ENCODE data around the gene ZNF701.
"Not testable (repeated sequence)": the region's sequence is repeated elsewhere in the genome, so short reads cannot be mapped to it uniquely, and the experiment has no call there.

The ZNF701 gene

DNA sequence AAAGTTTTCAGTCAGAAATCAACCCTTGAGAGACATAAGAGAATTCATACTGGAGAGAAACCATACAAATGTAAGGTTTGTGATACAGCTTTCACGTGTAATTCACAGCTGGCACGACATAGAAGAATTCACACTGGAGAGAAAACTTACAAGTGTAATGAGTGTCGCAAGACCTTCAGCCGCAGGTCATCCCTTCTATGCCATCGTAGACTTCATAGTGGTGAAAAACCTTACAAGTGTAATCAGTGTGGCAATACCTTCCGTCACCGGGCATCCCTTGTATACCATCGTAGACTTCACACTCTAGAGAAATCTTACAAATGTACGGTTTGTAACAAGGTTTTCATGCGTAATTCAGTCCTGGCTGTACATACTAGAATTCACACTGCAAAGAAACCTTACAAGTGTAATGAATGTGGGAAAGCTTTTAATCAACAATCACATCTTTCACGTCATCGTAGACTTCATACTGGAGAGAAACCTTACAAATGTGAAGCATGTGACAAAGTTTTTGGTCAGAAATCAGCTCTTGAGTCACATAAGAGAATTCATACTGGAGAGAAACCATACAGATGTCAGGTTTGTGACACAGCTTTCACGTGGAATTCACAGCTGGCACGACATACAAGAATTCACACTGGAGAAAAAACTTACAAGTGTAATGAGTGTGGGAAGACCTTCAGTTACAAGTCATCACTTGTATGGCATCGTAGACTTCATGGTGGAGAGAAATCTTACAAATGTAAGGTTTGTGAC is 15.7 kb upstream of the ZNF701 start:
- in situ Hi-C loops (cut with MboI; ENCODE audit: low pct_unique_long_range_greater_than_20kb, low sequenced_read_pairs, unreplicated experiment): no loop called here
- TF ChIP-seq, protein P1, sequence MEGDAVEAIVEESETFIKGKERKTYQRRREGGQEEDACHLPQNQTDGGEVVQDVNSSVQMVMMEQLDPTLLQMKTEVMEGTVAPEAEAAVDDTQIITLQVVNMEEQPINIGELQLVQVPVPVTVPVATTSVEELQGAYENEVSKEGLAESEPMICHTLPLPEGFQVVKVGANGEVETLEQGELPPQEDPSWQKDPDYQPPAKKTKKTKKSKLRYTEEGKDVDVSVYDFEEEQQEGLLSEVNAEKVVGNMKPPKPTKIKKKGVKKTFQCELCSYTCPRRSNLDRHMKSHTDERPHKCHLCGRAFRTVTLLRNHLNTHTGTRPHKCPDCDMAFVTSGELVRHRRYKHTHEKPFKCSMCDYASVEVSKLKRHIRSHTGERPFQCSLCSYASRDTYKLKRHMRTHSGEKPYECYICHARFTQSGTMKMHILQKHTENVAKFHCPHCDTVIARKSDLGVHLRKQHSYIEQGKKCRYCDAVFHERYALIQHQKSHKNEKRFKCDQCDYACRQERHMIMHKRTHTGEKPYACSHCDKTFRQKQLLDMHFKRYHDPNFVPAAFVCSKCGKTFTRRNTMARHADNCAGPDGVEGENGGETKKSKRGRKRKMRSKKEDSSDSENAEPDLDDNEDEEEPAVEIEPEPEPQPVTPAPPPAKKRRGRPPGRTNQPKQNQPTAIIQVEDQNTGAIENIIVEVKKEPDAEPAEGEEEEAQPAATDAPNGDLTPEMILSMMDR (IDR thresholded peaks at IDR 0.05; ENCODE audit: extremely low read depth, insufficient read depth, missing control alignments): no peak
- DNase-seq (ENCODE audit: low spot score): no peak

GRCh38 chr19:52557231-52557995 is 12.7 kb upstream of the ZNF701 start:
- no peak for DNase-seq (ENCODE audit: low spot score)
- in situ Hi-C loops (cut with MboI; ENCODE audit: low pct_unique_long_range_greater_than_20kb, low sequenced_read_pairs, unreplicated experiment): no loop called here
- TF ChIP-seq, protein P1 (IDR thresholded peaks at IDR 0.05; ENCODE audit: extremely low read depth, insufficient read depth, missing control alignments): no peak

- in situ Hi-C loops (cut with MboI; ENCODE audit: low pct_unique_long_range_greater_than_20kb, low sequenced_read_pairs, unreplicated experiment); DNase-seq (ENCODE audit: low spot score): not testable (repeated sequence)
These were observed 11.2 kb upstream of the ZNF701 start for GRCh38 chr19:52558732-52559445.

- in situ Hi-C loops (cut with MboI; ENCODE audit: low pct_unique_long_range_greater_than_20kb, low sequenced_read_pairs, unreplicated experiment); DNase-seq (ENCODE audit: low spot score): not testable (repeated sequence)
These were observed 8.5 kb upstream of the ZNF701 start for GRCh38 chr19:52561611-52562010.

- TF ChIP-seq, protein P1 (IDR thresholded peaks at IDR 0.05; ENCODE audit: extremely low read depth, insufficient read depth, missing control alignments): no peak
- in situ Hi-C loops (cut with MboI; ENCODE audit: low pct_unique_long_range_greater_than_20kb, low sequenced_read_pairs, unreplicated experiment): no loop called here
- no peak for DNase-seq (ENCODE audit: low spot score)
These were observed 4.0 kb upstream of the ZNF701 start for GRCh38 chr19:52566121-52566520.

DNA sequence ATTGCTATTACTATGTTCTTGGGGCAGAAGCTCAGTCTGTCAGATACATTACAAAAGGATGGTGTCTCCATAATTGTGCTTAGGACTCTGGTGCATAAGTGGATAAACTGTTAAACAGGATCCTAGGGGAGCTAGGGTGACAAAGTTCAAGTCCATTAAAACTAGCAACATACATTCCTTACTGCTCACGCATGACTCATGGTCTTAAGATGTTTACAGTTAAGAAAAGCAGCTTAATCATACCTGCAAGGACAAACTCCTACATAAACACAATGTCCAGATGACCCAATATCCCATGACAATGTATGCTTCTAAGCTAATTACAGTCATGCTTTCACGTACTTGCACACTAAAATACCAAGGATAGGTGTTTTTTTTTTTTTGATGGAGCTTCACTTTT is 3.5 kb upstream of the ZNF701 start:
- in situ Hi-C loops (cut with MboI; ENCODE audit: low pct_unique_long_range_greater_than_20kb, low sequenced_read_pairs, unreplicated experiment): no loop called here
- no peak for DNase-seq (ENCODE audit: low spot score)
- TF ChIP-seq, protein P1 (IDR thresholded peaks at IDR 0.05; ENCODE audit: extremely low read depth, insufficient read depth, missing control alignments): no peak

- no peak for DNase-seq (ENCODE audit: low spot score)
- in situ Hi-C loops (cut with MboI; ENCODE audit: low pct_unique_long_range_greater_than_20kb, low sequenced_read_pairs, unreplicated experiment): no loop called here
- TF ChIP-seq, protein P1 (IDR thresholded peaks at IDR 0.05; ENCODE audit: extremely low read depth, insufficient read depth, missing control alignments): no peak
These were observed 2.2 kb upstream of the ZNF701 start for GRCh38 chr19:52567921-52568320.

DNA sequence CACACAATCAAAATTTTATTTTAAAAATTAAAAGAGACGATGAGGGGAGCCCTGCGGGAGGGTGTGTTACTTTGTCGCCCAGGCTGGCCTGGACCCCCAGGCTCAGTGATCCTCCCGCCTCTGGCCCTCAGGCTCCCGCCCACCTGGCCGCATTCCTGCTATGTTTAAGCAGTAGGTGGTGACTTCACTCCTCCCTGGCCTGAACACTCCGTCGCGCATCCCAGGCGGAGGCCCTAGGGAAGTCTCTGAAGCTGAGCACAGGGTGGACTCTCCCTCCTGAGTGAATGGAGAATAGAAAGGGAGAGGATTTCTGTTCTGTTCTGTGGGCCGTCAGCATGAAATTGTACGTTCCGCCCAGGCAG is 468 bp upstream of the ZNF701 start:
- DNase-seq (ENCODE audit: low spot score); in situ Hi-C loops (cut with MboI; ENCODE audit: low pct_unique_long_range_greater_than_20kb, low sequenced_read_pairs, unreplicated experiment): not testable (repeated sequence)
